Measurements from ENCODE around the gene AQP9. TPM values are rescaled to one million over a fixed set of nuclear protein-coding genes. Genes with fewer than 3 reads are reported as not detected.
"Not testable (repeated sequence)": the region's sequence is repeated elsewhere in the genome, so short reads cannot be mapped to it uniquely, and the experiment has no call there.

Gene AQP9
- total RNA-seq, 4 donors from 2014 or later: 12.2 to 56.8 (median 36.3) TPM

GRCh38 chr15:58189148-58189811, 51.1 kb downstream of the AQP9 start:
- no peak for TF ChIP-seq CTCF (IDR thresholded peaks at IDR 0.05)
- no peak for ATAC-seq (ENCODE audit: low FRiP score)
- DNase-seq (ENCODE audit: low spot score): no peak

GRCh38 chr15:58190419-58190818, 52.2 kb downstream of the AQP9 start:
- DNase-seq (ENCODE audit: low spot score) (no peak), ATAC-seq (ENCODE audit: low FRiP score) (no peak)
- no peak for TF ChIP-seq CTCF (IDR thresholded peaks at IDR 0.05)

- DNase-seq (ENCODE audit: low spot score); ATAC-seq (ENCODE audit: low FRiP score): not testable (repeated sequence)
Observed at GRCh38 chr15:58193636-58194035, 55.5 kb downstream of the AQP9 start.

- DNase-seq (ENCODE audit: low spot score): no peak
- ATAC-seq (ENCODE audit: low FRiP score): no peak
- TF ChIP-seq CTCF (IDR thresholded peaks at IDR 0.05): no peak
Observed at GRCh38 chr15:58200739-58201138, 62.6 kb downstream of the AQP9 start.

- DNase-seq (ENCODE audit: low spot score) (no peak), ATAC-seq (ENCODE audit: low FRiP score) (no peak)
- TF ChIP-seq CTCF (IDR thresholded peaks at IDR 0.05): no peak
Observed at GRCh38 chr15:58201516-58201915, 63.3 kb downstream of the AQP9 start.

GRCh38 chr15:58203537-58203936, 65.4 kb downstream of the AQP9 start:
- TF ChIP-seq CTCF (IDR thresholded peaks at IDR 0.05): no peak
- DNase-seq (ENCODE audit: low spot score) (no peak), ATAC-seq (ENCODE audit: low FRiP score) (no peak)

GRCh38 chr15:58206151-58206550, 68.0 kb downstream of the AQP9 start:
- no peak for ATAC-seq (ENCODE audit: low FRiP score)
- TF ChIP-seq CTCF (IDR thresholded peaks at IDR 0.05): no peak
- no peak for DNase-seq (ENCODE audit: low spot score)

- not testable (repeated sequence) for DNase-seq (ENCODE audit: low spot score); ATAC-seq (ENCODE audit: low FRiP score)
Observed at GRCh38 chr15:58208217-58208616, 70.0 kb downstream of the AQP9 start.

- not testable (repeated sequence) for ATAC-seq (ENCODE audit: low FRiP score); DNase-seq (ENCODE audit: low spot score)
Observed at GRCh38 chr15:58209007-58209481, 70.9 kb downstream of the AQP9 start.

- ATAC-seq (ENCODE audit: low FRiP score); DNase-seq (ENCODE audit: low spot score): not testable (repeated sequence)
Observed at GRCh38 chr15:58210031-58210430, 71.8 kb downstream of the AQP9 start.
